Measurements from ENCODE around the gene CTDP1. TPM values are rescaled to one million over a fixed set of nuclear protein-coding genes. Genes with fewer than 3 reads are reported as not detected.

The CTDP1 gene
- total RNA-seq, 2 experiments from 2014 or later, result 11.9 to 15.4 TPM

DNA sequence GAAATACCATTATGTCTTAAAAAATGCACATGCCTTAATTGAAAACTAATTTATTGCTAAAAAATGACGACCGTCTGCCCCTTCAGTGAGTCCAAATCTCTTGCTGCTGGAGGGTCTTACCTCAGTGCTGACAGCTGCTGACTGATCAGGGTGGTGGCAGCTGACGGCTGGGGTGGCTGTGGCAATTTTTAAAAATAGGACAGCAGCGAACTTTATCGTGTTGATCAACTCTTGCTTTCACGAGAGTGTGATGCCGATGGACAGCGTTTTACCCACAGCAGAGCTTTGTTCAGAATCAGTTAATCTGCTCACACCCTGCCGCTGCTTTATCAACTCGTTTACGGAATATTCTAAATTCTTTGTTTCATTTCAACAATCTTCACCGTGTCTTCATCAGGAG, 21.2 kb upstream of the CTDP1 start:
- TF ChIP-seq, protein P1, sequence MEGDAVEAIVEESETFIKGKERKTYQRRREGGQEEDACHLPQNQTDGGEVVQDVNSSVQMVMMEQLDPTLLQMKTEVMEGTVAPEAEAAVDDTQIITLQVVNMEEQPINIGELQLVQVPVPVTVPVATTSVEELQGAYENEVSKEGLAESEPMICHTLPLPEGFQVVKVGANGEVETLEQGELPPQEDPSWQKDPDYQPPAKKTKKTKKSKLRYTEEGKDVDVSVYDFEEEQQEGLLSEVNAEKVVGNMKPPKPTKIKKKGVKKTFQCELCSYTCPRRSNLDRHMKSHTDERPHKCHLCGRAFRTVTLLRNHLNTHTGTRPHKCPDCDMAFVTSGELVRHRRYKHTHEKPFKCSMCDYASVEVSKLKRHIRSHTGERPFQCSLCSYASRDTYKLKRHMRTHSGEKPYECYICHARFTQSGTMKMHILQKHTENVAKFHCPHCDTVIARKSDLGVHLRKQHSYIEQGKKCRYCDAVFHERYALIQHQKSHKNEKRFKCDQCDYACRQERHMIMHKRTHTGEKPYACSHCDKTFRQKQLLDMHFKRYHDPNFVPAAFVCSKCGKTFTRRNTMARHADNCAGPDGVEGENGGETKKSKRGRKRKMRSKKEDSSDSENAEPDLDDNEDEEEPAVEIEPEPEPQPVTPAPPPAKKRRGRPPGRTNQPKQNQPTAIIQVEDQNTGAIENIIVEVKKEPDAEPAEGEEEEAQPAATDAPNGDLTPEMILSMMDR (conservative IDR thresholded peaks at IDR 0.05; ENCODE audit: low read length), result no peak
- TF ChIP-seq EZH2phosphoT487 (IDR thresholded peaks at IDR 0.05; ENCODE audit: borderline replicate concordance, low read depth, low read length), result no peak
- Histone ChIP-seq H3K79me2 (ENCODE audit: insufficient read depth, low read depth, low read length) (no peaks in the 10 kb centered on the region), H3K27ac (ENCODE audit: low read depth, low read length, poor library complexity, severe bottlenecking) (no peak overlapping the region), H3K9me2 (ENCODE audit: insufficient read depth, low read length) (no peaks in the 10 kb centered on the region), H2AFZ (ENCODE audit: low read length) (no peak overlapping the region), H3K4me2 (ENCODE audit: low read length) (no peak overlapping the region), H3K4me1 (ENCODE audit: insufficient read depth, low read length, poor library complexity, severe bottlenecking) (no peaks in the 10 kb centered on the region), H4K20me1 (ENCODE audit: insufficient read depth, low read length) (no peaks in the 10 kb centered on the region), H3K9me3 (ENCODE audit: low read length) (no peaks in the 10 kb centered on the region), H3K4me3 (ENCODE audit: low read depth, low read length, poor library complexity, severe bottlenecking) (no peak overlapping the region), H3K36me3 (ENCODE audit: insufficient read depth, low read length) (no peaks in the 10 kb centered on the region)
- POLR2A ChIA-PET, result no interaction called here
- no peak for DNase-seq (ENCODE audit: low spot score)
- intact Hi-C loops (cut with micrococcal nuclease; ENCODE audit: unreplicated experiment), result no loop called here
- BruUV-seq (replicated peaks), result no TSS peak
- CTCF ChIA-PET (ENCODE audit: unreplicated experiment), result no interaction called here

DNA sequence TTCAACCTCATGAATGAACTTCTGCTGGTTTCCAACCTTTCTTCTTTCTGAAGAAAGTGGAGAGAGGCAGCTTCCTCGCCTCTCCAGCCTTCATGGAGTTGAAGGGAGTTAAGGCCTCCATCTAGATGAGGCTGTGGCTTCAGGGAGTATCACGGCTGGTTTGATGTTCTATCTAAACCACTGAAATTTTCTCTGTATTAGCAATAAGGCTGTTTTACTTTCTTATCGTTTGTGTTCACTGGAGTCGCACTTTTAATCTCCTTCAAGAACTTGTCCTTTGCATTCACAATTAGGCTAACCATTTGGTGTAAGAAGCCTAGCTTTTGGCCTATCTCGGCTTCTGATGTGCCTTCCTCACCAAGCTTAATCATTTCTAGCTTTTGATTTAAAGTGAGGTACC, 19.9 kb upstream of the CTDP1 start:
- Histone ChIP-seq H3K36me3 (ENCODE audit: insufficient read depth, low read length) (no peaks in the 10 kb centered on the region), H3K27ac (ENCODE audit: low read depth, low read length, poor library complexity, severe bottlenecking) (no peak overlapping the region), H3K9me3 (ENCODE audit: low read length) (no peaks in the 10 kb centered on the region), H4K20me1 (ENCODE audit: insufficient read depth, low read length) (no peaks in the 10 kb centered on the region), H3K4me2 (ENCODE audit: low read length) (no peak overlapping the region), H3K79me2 (ENCODE audit: insufficient read depth, low read depth, low read length) (no peaks in the 10 kb centered on the region), H3K4me3 (ENCODE audit: low read depth, low read length, poor library complexity, severe bottlenecking) (no peak overlapping the region), H3K4me1 (ENCODE audit: insufficient read depth, low read length, poor library complexity, severe bottlenecking) (no peaks in the 10 kb centered on the region), H2AFZ (ENCODE audit: low read length) (no peak overlapping the region), H3K9me2 (ENCODE audit: insufficient read depth, low read length) (no peaks in the 10 kb centered on the region)
- intact Hi-C loops (cut with micrococcal nuclease; ENCODE audit: unreplicated experiment), result no loop called here
- no TSS peak for BruUV-seq (replicated peaks)
- ChIA-PET CTCF (ENCODE audit: unreplicated experiment) (no interaction called here), POLR2A (no interaction called here)
- TF ChIP-seq, protein P1 (conservative IDR thresholded peaks at IDR 0.05; ENCODE audit: low read length), result no peak
- no peak for TF ChIP-seq EZH2phosphoT487 (IDR thresholded peaks at IDR 0.05; ENCODE audit: borderline replicate concordance, low read depth, low read length)
- no peak for DNase-seq (ENCODE audit: low spot score)

DNA sequence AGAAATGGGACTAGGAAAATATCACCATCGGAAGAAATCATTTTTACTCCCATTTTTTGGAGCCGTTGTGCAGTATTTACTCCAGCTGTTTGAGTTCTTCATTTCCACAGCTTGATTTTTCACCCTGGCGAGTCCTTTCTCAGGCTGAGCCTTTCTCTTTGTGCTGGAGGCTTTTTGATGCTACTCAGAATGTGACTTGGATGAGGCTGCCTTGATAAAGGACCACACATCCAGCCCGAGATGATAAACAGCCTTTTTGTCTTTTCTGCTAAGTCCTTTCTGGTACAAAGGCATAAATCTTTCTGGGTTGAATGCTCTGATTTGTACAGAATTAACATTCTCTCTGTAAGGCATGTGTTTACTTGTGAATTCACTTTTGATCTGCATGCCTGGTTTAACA, 17.6 kb upstream of the CTDP1 start:
- H4K20me1 ChIP-seq (ENCODE audit: insufficient read depth, low read length), result no peaks in the 10 kb centered on the region
- no peaks in the 10 kb centered on the region for H3K9me3 ChIP-seq (ENCODE audit: low read length)
- no peaks in the 10 kb centered on the region for H3K9me2 ChIP-seq (ENCODE audit: insufficient read depth, low read length)
- H3K4me2 ChIP-seq (ENCODE audit: low read length), result no peak overlapping the region
- no peaks in the 10 kb centered on the region for H3K79me2 ChIP-seq (ENCODE audit: insufficient read depth, low read depth, low read length)
- H3K4me3 ChIP-seq (ENCODE audit: low read depth, low read length, poor library complexity, severe bottlenecking), result no peak overlapping the region
- BruUV-seq (replicated peaks), result no TSS peak
- intact Hi-C loops (cut with micrococcal nuclease; ENCODE audit: unreplicated experiment), result no loop called here
- no peaks in the 10 kb centered on the region for H3K4me1 ChIP-seq (ENCODE audit: insufficient read depth, low read length, poor library complexity, severe bottlenecking)
- no peak overlapping the region for H2AFZ ChIP-seq (ENCODE audit: low read length)
- no peak for DNase-seq (ENCODE audit: low spot score)
- H3K27ac ChIP-seq (ENCODE audit: low read depth, low read length, poor library complexity, severe bottlenecking), result no peak overlapping the region
- no peaks in the 10 kb centered on the region for H3K36me3 ChIP-seq (ENCODE audit: insufficient read depth, low read length)
- POLR2A ChIA-PET, result no interaction called here
- CTCF ChIA-PET (ENCODE audit: unreplicated experiment), result no interaction called here
- TF ChIP-seq EZH2phosphoT487 (IDR thresholded peaks at IDR 0.05; ENCODE audit: borderline replicate concordance, low read depth, low read length), result no peak
